WTC11 (cell line): ENCODE measurements around the gene SLC47A2.

Experiments
- FOXP1 ChIP-seq: sonication (generic); formaldehyde crosslinking; IDR thresholded peaks from 2 replicates; pipeline ENCODE4 v1.8.0; 2022; ENCODE audit warnings: missing genetic modification reagents, mild to moderate bottlenecking, moderate library complexity, borderline replicate concordance
- GRHL2 ChIP-seq: fragments of 250-450 bp; sonication (Bioruptor Pico); IDR thresholded peaks from 2 replicates; pipeline ENCODE4 v1.8.0; 2022; ENCODE audit warnings: mild to moderate bottlenecking, moderate library complexity; ENCODE audit not compliant: insufficient replicate concordance, severe bottlenecking
- MYBL2 ChIP-seq: sonication (generic); formaldehyde crosslinking; IDR thresholded peaks from 2 replicates; pipeline ENCODE4 v1.8.1; 2023; ENCODE audit warnings: mild to moderate bottlenecking, moderate library complexity, missing genetic modification reagents
- RELA ChIP-seq: sonication (generic); formaldehyde crosslinking; IDR thresholded peaks from 2 replicates; pipeline ENCODE4 v1.8.1; 2022; ENCODE audit warnings: missing genetic modification reagents, mild to moderate bottlenecking, borderline replicate concordance
- ZNF416 ChIP-seq: fragments of 250-450 bp; sonication (Bioruptor Pico); IDR thresholded peaks from 2 replicates; pipeline ENCODE4 v1.9.0; 2021; ENCODE audit warnings: mild to moderate bottlenecking, inconsistent platforms
- TF ChIP-seq, protein P1 (sequence below): fragments of 200-600 bp; IDR thresholded peaks from 2 replicates; pipeline ENCODE4 v1.8.0; 2022; ENCODE audit warnings: antibody characterized with exemption
- TF ChIP-seq, protein P2 (sequence below): sonication (generic); formaldehyde crosslinking; IDR thresholded peaks from 2 replicates; pipeline ENCODE4 v1.8.1; 2022; ENCODE audit warnings: mild to moderate bottlenecking, moderate library complexity, missing genetic modification reagents
- TF ChIP-seq, protein P3 (sequence below): sonication (generic); formaldehyde crosslinking; conservative IDR thresholded peaks from 2 replicates; pipeline ENCODE4 v1.8.1; 2022; ENCODE audit warnings: mild to moderate bottlenecking, missing genetic modification reagents
- TF ChIP-seq, protein P4 (sequence below): sonication (generic); formaldehyde crosslinking; IDR thresholded peaks from 2 replicates; pipeline ENCODE4 v1.8.0; 2022; ENCODE audit warnings: mild to moderate bottlenecking, missing genetic modification reagents
- TF ChIP-seq, protein P5 (sequence below): sonication (generic); formaldehyde crosslinking; IDR thresholded peaks from 2 replicates; pipeline ENCODE4 v1.8.1; 2022; ENCODE audit warnings: low read depth, mild to moderate bottlenecking, moderate library complexity, missing genetic modification reagents, borderline replicate concordance
- TF ChIP-seq, protein P6 (sequence below): fragments of 250-450 bp; sonication (Bioruptor Pico); IDR thresholded peaks from 2 replicates; pipeline ENCODE4 v2.1.2; 2022; ENCODE audit warnings: mild to moderate bottlenecking, moderate library complexity
- TF ChIP-seq, protein P7 (sequence below): fragments of 250-450 bp; sonication (Bioruptor Pico); conservative IDR thresholded peaks from 2 replicates; pipeline ENCODE4 v1.9.0; 2021; ENCODE audit warnings: mild to moderate bottlenecking

DNA sequence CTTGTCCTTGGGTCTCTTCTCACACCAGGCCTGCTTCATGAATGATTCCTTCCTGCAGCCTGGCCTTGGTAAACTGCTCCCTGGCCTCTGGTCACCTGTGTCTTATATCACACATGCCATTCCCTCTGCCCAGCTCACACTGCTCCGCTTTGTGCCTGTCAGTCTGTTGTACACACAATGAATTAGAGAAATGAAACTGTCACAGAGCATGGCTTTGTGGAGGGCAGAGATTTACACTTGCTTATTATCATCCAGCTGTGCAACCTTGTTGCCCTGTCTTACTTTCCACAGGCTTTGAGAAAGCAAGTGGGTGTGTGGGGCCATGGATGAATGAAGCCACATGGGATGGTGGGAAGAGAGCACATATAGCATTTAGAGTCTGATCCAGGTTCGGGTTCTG lies 45.5 kb downstream of the SLC47A2 start:
- TF ChIP-seq, protein P1, sequence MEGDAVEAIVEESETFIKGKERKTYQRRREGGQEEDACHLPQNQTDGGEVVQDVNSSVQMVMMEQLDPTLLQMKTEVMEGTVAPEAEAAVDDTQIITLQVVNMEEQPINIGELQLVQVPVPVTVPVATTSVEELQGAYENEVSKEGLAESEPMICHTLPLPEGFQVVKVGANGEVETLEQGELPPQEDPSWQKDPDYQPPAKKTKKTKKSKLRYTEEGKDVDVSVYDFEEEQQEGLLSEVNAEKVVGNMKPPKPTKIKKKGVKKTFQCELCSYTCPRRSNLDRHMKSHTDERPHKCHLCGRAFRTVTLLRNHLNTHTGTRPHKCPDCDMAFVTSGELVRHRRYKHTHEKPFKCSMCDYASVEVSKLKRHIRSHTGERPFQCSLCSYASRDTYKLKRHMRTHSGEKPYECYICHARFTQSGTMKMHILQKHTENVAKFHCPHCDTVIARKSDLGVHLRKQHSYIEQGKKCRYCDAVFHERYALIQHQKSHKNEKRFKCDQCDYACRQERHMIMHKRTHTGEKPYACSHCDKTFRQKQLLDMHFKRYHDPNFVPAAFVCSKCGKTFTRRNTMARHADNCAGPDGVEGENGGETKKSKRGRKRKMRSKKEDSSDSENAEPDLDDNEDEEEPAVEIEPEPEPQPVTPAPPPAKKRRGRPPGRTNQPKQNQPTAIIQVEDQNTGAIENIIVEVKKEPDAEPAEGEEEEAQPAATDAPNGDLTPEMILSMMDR, result no peak
- TF ChIP-seq, protein P2, sequence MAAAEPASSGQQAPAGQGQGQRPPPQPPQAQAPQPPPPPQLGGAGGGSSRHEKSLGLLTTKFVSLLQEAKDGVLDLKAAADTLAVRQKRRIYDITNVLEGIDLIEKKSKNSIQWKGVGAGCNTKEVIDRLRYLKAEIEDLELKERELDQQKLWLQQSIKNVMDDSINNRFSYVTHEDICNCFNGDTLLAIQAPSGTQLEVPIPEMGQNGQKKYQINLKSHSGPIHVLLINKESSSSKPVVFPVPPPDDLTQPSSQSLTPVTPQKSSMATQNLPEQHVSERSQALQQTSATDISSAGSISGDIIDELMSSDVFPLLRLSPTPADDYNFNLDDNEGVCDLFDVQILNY, result no peak
- TF ChIP-seq, protein P3, sequence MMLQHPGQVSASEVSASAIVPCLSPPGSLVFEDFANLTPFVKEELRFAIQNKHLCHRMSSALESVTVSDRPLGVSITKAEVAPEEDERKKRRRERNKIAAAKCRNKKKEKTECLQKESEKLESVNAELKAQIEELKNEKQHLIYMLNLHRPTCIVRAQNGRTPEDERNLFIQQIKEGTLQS, result no peak
- TF ChIP-seq, protein P4, sequence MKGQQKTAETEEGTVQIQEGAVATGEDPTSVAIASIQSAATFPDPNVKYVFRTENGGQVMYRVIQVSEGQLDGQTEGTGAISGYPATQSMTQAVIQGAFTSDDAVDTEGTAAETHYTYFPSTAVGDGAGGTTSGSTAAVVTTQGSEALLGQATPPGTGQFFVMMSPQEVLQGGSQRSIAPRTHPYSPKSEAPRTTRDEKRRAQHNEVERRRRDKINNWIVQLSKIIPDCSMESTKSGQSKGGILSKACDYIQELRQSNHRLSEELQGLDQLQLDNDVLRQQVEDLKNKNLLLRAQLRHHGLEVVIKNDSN (CRISPR knock-in tag), result no peak
- TF ChIP-seq MYBL2 (CRISPR knock-in tag), result no peak
- TF ChIP-seq FOXP1 (CRISPR knock-in tag), result no peak
- TF ChIP-seq RELA (CRISPR knock-in tag), result no peak
- TF ChIP-seq, protein P5, sequence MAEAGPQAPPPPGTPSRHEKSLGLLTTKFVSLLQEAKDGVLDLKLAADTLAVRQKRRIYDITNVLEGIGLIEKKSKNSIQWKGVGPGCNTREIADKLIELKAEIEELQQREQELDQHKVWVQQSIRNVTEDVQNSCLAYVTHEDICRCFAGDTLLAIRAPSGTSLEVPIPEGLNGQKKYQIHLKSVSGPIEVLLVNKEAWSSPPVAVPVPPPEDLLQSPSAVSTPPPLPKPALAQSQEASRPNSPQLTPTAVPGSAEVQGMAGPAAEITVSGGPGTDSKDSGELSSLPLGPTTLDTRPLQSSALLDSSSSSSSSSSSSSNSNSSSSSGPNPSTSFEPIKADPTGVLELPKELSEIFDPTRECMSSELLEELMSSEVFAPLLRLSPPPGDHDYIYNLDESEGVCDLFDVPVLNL (CRISPR knock-in tag), result no peak
- no peak for TF ChIP-seq GRHL2 (CRISPR knock-in tag)
- no peak for TF ChIP-seq ZNF416 (CRISPR knock-in tag)
- TF ChIP-seq, protein P6, sequence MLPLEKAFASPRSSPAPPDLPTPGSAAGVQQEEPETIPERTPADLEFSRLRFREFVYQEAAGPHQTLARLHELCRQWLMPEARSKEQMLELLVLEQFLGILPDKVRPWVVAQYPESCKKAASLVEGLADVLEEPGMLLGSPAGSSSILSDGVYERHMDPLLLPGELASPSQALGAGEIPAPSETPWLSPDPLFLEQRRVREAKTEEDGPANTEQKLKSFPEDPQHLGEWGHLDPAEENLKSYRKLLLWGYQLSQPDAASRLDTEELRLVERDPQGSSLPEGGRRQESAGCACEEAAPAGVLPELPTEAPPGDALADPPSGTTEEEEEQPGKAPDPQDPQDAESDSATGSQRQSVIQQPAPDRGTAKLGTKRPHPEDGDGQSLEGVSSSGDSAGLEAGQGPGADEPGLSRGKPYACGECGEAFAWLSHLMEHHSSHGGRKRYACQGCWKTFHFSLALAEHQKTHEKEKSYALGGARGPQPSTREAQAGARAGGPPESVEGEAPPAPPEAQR (CRISPR knock-in tag), result no peak
- TF ChIP-seq, protein P7, sequence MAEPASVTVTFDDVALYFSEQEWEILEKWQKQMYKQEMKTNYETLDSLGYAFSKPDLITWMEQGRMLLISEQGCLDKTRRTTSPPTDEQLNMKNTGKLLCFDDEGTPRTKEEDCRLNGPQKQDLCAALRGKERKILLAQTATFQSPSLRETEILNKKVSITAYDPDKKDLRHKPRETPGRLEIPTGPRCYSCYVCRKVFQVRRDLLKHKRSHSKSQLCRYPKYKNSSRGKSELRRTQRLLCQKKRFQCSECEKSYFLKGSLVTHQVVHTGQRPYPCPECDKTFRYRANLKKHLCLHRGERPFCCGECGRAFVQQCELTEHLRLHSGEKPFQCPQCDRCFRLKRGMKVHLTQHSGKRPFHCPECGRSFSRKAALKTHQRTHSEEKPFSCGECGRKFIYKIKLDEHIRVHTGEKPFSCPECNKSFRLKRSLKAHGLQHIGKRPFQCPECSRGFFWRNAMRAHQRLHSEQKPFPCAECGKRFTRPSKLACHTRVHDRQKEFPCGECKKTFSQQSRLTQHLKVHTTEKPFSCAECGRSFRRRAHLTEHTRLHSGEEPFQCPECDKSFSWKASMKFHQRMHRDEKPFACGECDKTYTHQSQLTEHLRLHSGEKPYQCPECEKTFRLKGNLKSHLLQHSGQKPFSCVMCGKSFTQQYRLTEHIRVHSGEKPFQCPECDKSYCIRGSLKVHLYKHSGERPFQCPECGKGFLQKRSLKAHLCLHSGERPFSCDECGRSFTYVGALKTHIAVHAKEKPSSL, result no peak
